ENCODE results near the gene DAAM1.

DNA sequence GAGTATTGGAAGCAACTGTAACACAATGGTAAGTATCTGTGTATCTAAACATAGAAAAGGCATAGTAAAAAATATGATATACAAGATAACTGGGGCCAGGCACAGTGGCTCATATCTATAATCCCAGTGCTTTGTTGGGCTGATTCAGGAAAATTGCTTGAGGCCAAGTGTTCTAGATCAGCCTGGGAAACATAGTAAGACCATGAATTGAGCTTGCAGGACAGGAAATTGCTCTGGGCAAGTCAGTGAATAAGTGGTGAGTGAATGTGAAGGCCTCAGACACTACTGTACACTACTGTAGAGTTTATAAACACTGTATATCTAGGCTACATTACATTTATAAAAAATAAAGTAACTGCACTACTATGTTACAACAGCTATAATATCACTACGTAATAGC is 201.5 kb downstream of the DAAM1 start:
- no peak for TF ChIP-seq POLR2A (IDR thresholded peaks at IDR 0.05)
- TF ChIP-seq, protein P1, sequence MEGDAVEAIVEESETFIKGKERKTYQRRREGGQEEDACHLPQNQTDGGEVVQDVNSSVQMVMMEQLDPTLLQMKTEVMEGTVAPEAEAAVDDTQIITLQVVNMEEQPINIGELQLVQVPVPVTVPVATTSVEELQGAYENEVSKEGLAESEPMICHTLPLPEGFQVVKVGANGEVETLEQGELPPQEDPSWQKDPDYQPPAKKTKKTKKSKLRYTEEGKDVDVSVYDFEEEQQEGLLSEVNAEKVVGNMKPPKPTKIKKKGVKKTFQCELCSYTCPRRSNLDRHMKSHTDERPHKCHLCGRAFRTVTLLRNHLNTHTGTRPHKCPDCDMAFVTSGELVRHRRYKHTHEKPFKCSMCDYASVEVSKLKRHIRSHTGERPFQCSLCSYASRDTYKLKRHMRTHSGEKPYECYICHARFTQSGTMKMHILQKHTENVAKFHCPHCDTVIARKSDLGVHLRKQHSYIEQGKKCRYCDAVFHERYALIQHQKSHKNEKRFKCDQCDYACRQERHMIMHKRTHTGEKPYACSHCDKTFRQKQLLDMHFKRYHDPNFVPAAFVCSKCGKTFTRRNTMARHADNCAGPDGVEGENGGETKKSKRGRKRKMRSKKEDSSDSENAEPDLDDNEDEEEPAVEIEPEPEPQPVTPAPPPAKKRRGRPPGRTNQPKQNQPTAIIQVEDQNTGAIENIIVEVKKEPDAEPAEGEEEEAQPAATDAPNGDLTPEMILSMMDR (IDR thresholded peaks at IDR 0.05), result no peak
- no peak for TF ChIP-seq EP300 (IDR thresholded peaks at IDR 0.05)
